Astrocyte (in vitro differentiated cells and primary cell): ENCODE data around the gene TMEM9. TPM values are rescaled to one million over a fixed set of nuclear protein-coding genes. Genes with fewer than 3 reads are reported as not detected.

Experiments
- DNase-seq: peaks from one replicate; pipeline ENCODE4 v3.0.0-alpha.2; 2010; ENCODE audit warnings: low read depth
- FAIRE-seq: peaks from 2 replicates; lab custom pipeline; 2011; peaks lifted over from hg19 to GRCh38; lab: Jason Lieb, UNC
- H2AFZ ChIP-seq: 2 replicates; pipeline ENCODE4 v1.6.0; 2012; ENCODE audit warnings: low read depth, low read length, inconsistent platforms
- H3K27ac ChIP-seq: 2 replicates; pipeline ENCODE4 v1.5.1; 2011; ENCODE audit warnings: low read depth, low read length, inconsistent platforms
- H3K27me3 ChIP-seq: 2 replicates; pipeline ENCODE4 v1.6.0; 2011; ENCODE audit warnings: low read length, inconsistent platforms; ENCODE audit not compliant: insufficient read depth
- H3K36me3 ChIP-seq: 2 replicates; pipeline ENCODE4 v1.5.1; 2011; ENCODE audit warnings: low read length, inconsistent platforms; ENCODE audit not compliant: insufficient read depth
- H3K4me1 ChIP-seq: 2 replicates; pipeline ENCODE4 v1.5.1; 2011; ENCODE audit warnings: low read length, inconsistent platforms; ENCODE audit not compliant: insufficient read depth
- H3K4me2 ChIP-seq: 2 replicates; pipeline ENCODE4 v1.6.0; 2012; ENCODE audit warnings: low read length, inconsistent platforms
- H3K4me3 ChIP-seq: 2 replicates; pipeline ENCODE4 v1.5.1; 2011; ENCODE audit warnings: low read depth, mild to moderate bottlenecking, low read length, inconsistent platforms; ENCODE audit not compliant: insufficient read depth
- H3K79me2 ChIP-seq: 2 replicates; pipeline ENCODE4 v1.6.0; 2012; ENCODE audit warnings: mild to moderate bottlenecking, low read length, inconsistent platforms; ENCODE audit not compliant: insufficient read depth
- H3K9ac ChIP-seq: 2 replicates; pipeline ENCODE4 v1.6.0; 2012; ENCODE audit warnings: mild to moderate bottlenecking, low read length, inconsistent platforms
- H3K9me3 ChIP-seq: 2 replicates; pipeline ENCODE4 v1.5.1; 2012; ENCODE audit warnings: low read depth, mild to moderate bottlenecking, low read length, inconsistent platforms; ENCODE audit not compliant: insufficient read depth
- H4K20me1 ChIP-seq: 2 replicates; pipeline ENCODE4 v1.6.0; 2012; ENCODE audit warnings: low read length, inconsistent platforms; ENCODE audit not compliant: insufficient read depth
- H3K27ac Mint-ChIP-seq: one replicate; pipeline ENCODE4 v1.8.0; 2021; ENCODE audit warnings: mild to moderate bottlenecking, mixed read lengths; ENCODE audit not compliant: unreplicated experiment
- H3K27me3 Mint-ChIP-seq: one replicate; pipeline ENCODE4 v1.8.0; 2021; ENCODE audit warnings: low read depth, mixed read lengths; ENCODE audit not compliant: unreplicated experiment
- H3K36me3 Mint-ChIP-seq: one replicate; pipeline ENCODE4 v1.8.0; 2021; ENCODE audit warnings: low read depth, mixed read lengths; ENCODE audit not compliant: unreplicated experiment
- H3K4me1 Mint-ChIP-seq: one replicate; pipeline ENCODE4 v1.8.0; 2021; ENCODE audit warnings: low read depth, mixed read lengths; ENCODE audit not compliant: unreplicated experiment
- H3K4me3 Mint-ChIP-seq: one replicate; pipeline ENCODE4 v1.8.0; 2021; ENCODE audit warnings: mild to moderate bottlenecking, moderate library complexity, mixed read lengths; ENCODE audit not compliant: unreplicated experiment
- H3K9me3 Mint-ChIP-seq: one replicate; pipeline ENCODE4 v1.8.0; 2021; ENCODE audit warnings: mild to moderate bottlenecking, mixed read lengths; ENCODE audit not compliant: unreplicated experiment
- CTCF ChIP-seq: IDR thresholded peaks from 2 replicates; pipeline ENCODE4 v1.5.1; 2011; ENCODE audit warnings: low read depth, mild to moderate bottlenecking, inconsistent platforms, low read length, moderate library complexity; ENCODE audit not compliant: insufficient read depth
- EZH2 ChIP-seq: IDR thresholded peaks from 2 replicates; pipeline ENCODE4 v1.6.1; 2012; ENCODE audit warnings: mild to moderate bottlenecking, low read length, inconsistent platforms; ENCODE audit not compliant: insufficient read depth
- total RNA-seq: library from RNA; stranded (reverse); gene quantifications from 2 replicates; pipeline ENCODE4 v1.2.1, GENCODE V29; 2021

Gene TMEM9
- total RNA-seq, 1 donor from 2014 or later, result 88.1 TPM

GRCh38 chr1:201140941-201141260 is 13.4 kb downstream of the TMEM9 start:
- Mint-ChIP-seq H3K4me3 (no peak overlapping the region), H3K27me3 (no peaks in the 10 kb centered on the region), H3K9me3 (no peaks in the 10 kb centered on the region), H3K27ac (no peak overlapping the region), H3K4me1 (peaks cover 13% of the 10 kb centered on the region), H3K36me3 (peaks cover 28% of the 10 kb centered on the region)
- Histone ChIP-seq H3K36me3 (peaks cover 21% of the 10 kb centered on the region), H3K9ac (no peak overlapping the region), H3K4me3 (no peak overlapping the region), H2AFZ (no peak overlapping the region), H3K4me1 (peaks cover 20% of the 10 kb centered on the region), H3K79me2 (no peaks in the 10 kb centered on the region), H4K20me1 (peaks cover 45% of the 10 kb centered on the region), H3K27ac (no peak overlapping the region), H3K4me2 (no peak overlapping the region), H3K9me3 (no peaks in the 10 kb centered on the region), H3K27me3 (no peaks in the 10 kb centered on the region)
- no peak for TF ChIP-seq CTCF
- no peak for TF ChIP-seq EZH2
- DNase-seq, result no peak
- no peak for FAIRE-seq

GRCh38 chr1:201140235-201140940 is 13.9 kb downstream of the TMEM9 start:
- peaks cover 21% of the 10 kb centered on the region for H3K36me3 ChIP-seq
- H3K79me2 ChIP-seq, result no peaks in the 10 kb centered on the region
- H3K27me3 ChIP-seq, result no peaks in the 10 kb centered on the region
- H4K20me1 ChIP-seq, result peaks cover 47% of the 10 kb centered on the region
- no peak for FAIRE-seq
- H3K27ac Mint-ChIP-seq, result no peak overlapping the region
- no peaks in the 10 kb centered on the region for H3K9me3 Mint-ChIP-seq
- H2AFZ ChIP-seq, result no peak overlapping the region
- peaks cover 13% of the 10 kb centered on the region for H3K4me1 Mint-ChIP-seq
- H3K9me3 ChIP-seq, result no peaks in the 10 kb centered on the region
- no peak overlapping the region for H3K4me3 ChIP-seq
- TF ChIP-seq CTCF (no peak), EZH2 (no peak)
- no peak for DNase-seq
- H3K27ac ChIP-seq, result no peak overlapping the region
- H3K9ac ChIP-seq, result no peak overlapping the region
- H3K27me3 Mint-ChIP-seq, result no peaks in the 10 kb centered on the region
- peaks cover 20% of the 10 kb centered on the region for H3K4me1 ChIP-seq
- no peak overlapping the region for H3K4me3 Mint-ChIP-seq
- H3K4me2 ChIP-seq, result no peak overlapping the region
- peaks cover 31% of the 10 kb centered on the region for H3K36me3 Mint-ChIP-seq

- H3K36me3 ChIP-seq, result peaks cover 20% of the 10 kb centered on the region
- H3K4me1 ChIP-seq, result peaks cover 20% of the 10 kb centered on the region
- H3K4me3 ChIP-seq, result no peak overlapping the region
- no peaks in the 10 kb centered on the region for H3K9me3 Mint-ChIP-seq
- no peak for DNase-seq
- FAIRE-seq, result no peak
- no peaks in the 10 kb centered on the region for H3K79me2 ChIP-seq
- no peak overlapping the region for H2AFZ ChIP-seq
- H3K4me2 ChIP-seq, result no peak overlapping the region
- H4K20me1 ChIP-seq, result peaks cover 47% of the 10 kb centered on the region
- no peak overlapping the region for H3K27ac Mint-ChIP-seq
- no peak overlapping the region for H3K27ac ChIP-seq
- no peak for TF ChIP-seq CTCF
- no peak for TF ChIP-seq EZH2
- H3K27me3 Mint-ChIP-seq, result no peaks in the 10 kb centered on the region
- H3K27me3 ChIP-seq, result no peaks in the 10 kb centered on the region
- H3K4me1 Mint-ChIP-seq, result peaks cover 13% of the 10 kb centered on the region
- H3K36me3 Mint-ChIP-seq, result peaks cover 27% of the 10 kb centered on the region
- no peaks in the 10 kb centered on the region for H3K9me3 ChIP-seq
- H3K4me3 Mint-ChIP-seq, result no peak overlapping the region
- no peak overlapping the region for H3K9ac ChIP-seq
Observed at GRCh38 chr1:201139756-201140155, 14.5 kb downstream of the TMEM9 start.
